Measurements from ENCODE around the gene FETUB. TPM values are rescaled to one million over a fixed set of nuclear protein-coding genes. Genes with fewer than 3 reads are reported as not detected.

FETUB gene
- total and polyA plus RNA-seq, 2 of the 8 experiments (the other 6 are each of a cell fraction or from before 2014, with no cell fraction given) = 0.15 TPM; not detected in 1

DNA sequence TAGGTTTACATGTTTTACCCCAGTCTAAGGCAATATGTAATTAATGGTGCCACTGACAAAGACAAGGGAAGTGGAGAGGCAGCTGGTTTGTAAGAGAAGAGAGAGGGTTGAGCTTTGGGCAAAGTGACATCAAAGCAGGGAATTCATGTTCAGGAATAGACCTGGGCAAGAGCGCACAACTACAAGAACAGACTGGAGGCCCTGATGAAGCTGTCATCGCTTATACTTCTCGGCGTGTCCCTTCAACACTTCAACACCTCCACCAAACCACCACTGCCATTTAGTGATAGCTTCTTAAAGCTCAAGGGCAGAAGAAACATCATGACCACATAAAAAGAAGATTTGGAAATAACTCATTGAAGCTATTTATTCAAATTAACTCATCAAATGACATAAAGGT lies 57.3 kb downstream of the FETUB start:
- ChIA-PET CTCF (ENCODE audit: partially characterized antibody) (interaction anchor here (1.1 kb wide), 1 partner anchor 83 kb away, joined by 5 read pairs; no protein-coding TSS in a partner anchor), POLR2A (ENCODE audit: partially characterized antibody) (interaction anchor here (1.2 to 1.6 kb wide), 2 partner anchors 91 to 93 kb away, joined by 3 read pairs; no protein-coding TSS in a partner anchor)
- H2BK5ac ChIP-seq (ENCODE audit: low read depth, low read length) = no peak overlapping the region
- peaks cover 0 to 7% (median 2%) of the 10 kb centered on the region in 4 experiments; a peak in 3 of 7 replicates for H3K4me1 ChIP-seq (replicated peaks in 1 of 4; ENCODE audit: control insufficient read depth in 3 of 4, insufficient read depth in 4 of 4, low read length in 3 of 4)
- no peak overlapping the region for H3K27ac ChIP-seq (ENCODE audit: low read depth, low read length)
- H2AK5ac ChIP-seq (ENCODE audit: low read depth, low read length) = no peak overlapping the region
- H4K20me1 ChIP-seq (replicated peaks in 1 of 2; ENCODE audit: control insufficient read depth in 1 of 2, insufficient read depth in 2 of 2, low read length in 2 of 2) = no peaks in the 10 kb centered on the region
- DNase-seq (ENCODE audit: low read depth in 1 of 2, low spot score in 2 of 2) (no peak), FAIRE-seq (no peak)
- no peak overlapping the region for H2BK15ac ChIP-seq (ENCODE audit: low read length)
- H3K27me3 ChIP-seq (replicated peaks in 1 of 4; ENCODE audit: control insufficient read depth in 3 of 4, extremely low read depth in 1 of 4, insufficient read depth in 3 of 4, low read length in 3 of 4) = no peaks in the 10 kb centered on the region
- WGBS, 2 experiments (ENCODE audit: extremely low coverage in 1 of 2, insufficient coverage in 1 of 2, insufficient read length in 1 of 2, insufficient replicate concordance in 2 of 2, low coverage in 1 of 2, low lambda C conversion rate in 2 of 2, missing lambda C conversion rate in 1 of 2) = 95% methylated on average over 4 of the region's 4 CpGs; no CpG with 5 or more reads in 1 of the 2 experiments
- no peak overlapping the region for H3K14ac ChIP-seq (ENCODE audit: insufficient read length)
- H3K56ac ChIP-seq (replicated peaks; ENCODE audit: insufficient read length, low read depth, low read length) = no peak overlapping the region
- no peak overlapping the region for H4K8ac ChIP-seq (ENCODE audit: extremely low read depth, insufficient read depth, low read length)
- H2AFZ ChIP-seq (ENCODE audit: low read length) = no peak overlapping the region
- H3K4me2 ChIP-seq (ENCODE audit: insufficient read depth in 1 of 2, low read depth in 2 of 2, low read length in 2 of 2) = no peak overlapping the region
- H3K23ac ChIP-seq (ENCODE audit: insufficient read length) = no peak overlapping the region
- no peak overlapping the region for H2BK20ac ChIP-seq (ENCODE audit: low read length)
- H3K79me1 ChIP-seq (ENCODE audit: low read depth, low read length) = no peaks in the 10 kb centered on the region
- no peak overlapping the region for H3K4me3 ChIP-seq (ENCODE audit: extremely low read depth in 1 of 4, insufficient read depth in 2 of 4, low read depth in 3 of 4, low read length in 4 of 4)
- H3K18ac ChIP-seq (ENCODE audit: extremely low read depth, low read length) = no peak overlapping the region
- no peaks in the 10 kb centered on the region for H3K23me2 ChIP-seq (ENCODE audit: low read depth, low read length)
- no peaks in the 10 kb centered on the region for H3K36me3 ChIP-seq (ENCODE audit: control insufficient read depth in 2 of 4, insufficient read depth in 4 of 4, low read length in 3 of 4)
- no peaks in the 10 kb centered on the region for H3K79me2 ChIP-seq (ENCODE audit: control insufficient read depth in 1 of 2, insufficient read depth in 2 of 2, low read length in 2 of 2)
- H2BK120ac ChIP-seq (replicated peaks; ENCODE audit: low read depth, low read length) = no peak overlapping the region
- H3K9ac ChIP-seq (replicated peaks in 1 of 4; ENCODE audit: extremely low read depth in 1 of 4, low read depth in 3 of 4, low read length in 3 of 4) = no peak overlapping the region
- no peak overlapping the region for H4K91ac ChIP-seq (replicated peaks; ENCODE audit: insufficient read length, low read length)
- no peak overlapping the region for H4K5ac ChIP-seq (ENCODE audit: insufficient read length, low read depth, low read length)
- H2BK12ac ChIP-seq (ENCODE audit: low read depth, low read length) = no peak overlapping the region
- no peak overlapping the region for H3K4ac ChIP-seq (replicated peaks; ENCODE audit: insufficient read length, low read depth, low read length)
- no peaks in the 10 kb centered on the region for H3K9me3 ChIP-seq (ENCODE audit: insufficient read depth in 2 of 2, low read depth in 1 of 2, low read length in 1 of 2)
- TF ChIP-seq SUZ12 (IDR thresholded peaks at IDR 0.05; ENCODE audit: low read length) = no peak
- TF ChIP-seq HDAC2 (IDR thresholded peaks at IDR 0.05; ENCODE audit: borderline replicate concordance in 1 of 2, low read depth in 2 of 2, low read length in 2 of 2) = no peak
- no peak for TF ChIP-seq GABPA (IDR thresholded peaks at IDR 0.05; ENCODE audit: borderline replicate concordance, insufficient read depth, low read length)
- no peak for TF ChIP-seq BACH1 (IDR thresholded peaks at IDR 0.05; ENCODE audit: low read length)
- TF ChIP-seq SRF (IDR thresholded peaks at IDR 0.05; ENCODE audit: low read depth, low read length) = no peak
- TF ChIP-seq POU5F1 (IDR thresholded peaks at IDR 0.05; ENCODE audit: low read depth, low read length) = no peak
- no peak for TF ChIP-seq MAFK (IDR thresholded peaks at IDR 0.05; ENCODE audit: low read depth, low read length)
- TF ChIP-seq EZH2 (IDR thresholded peaks at IDR 0.05; ENCODE audit: low read depth, low read length, severe bottlenecking) = no peak
- no peak for TF ChIP-seq PHF8 (conservative IDR thresholded peaks at IDR 0.05; ENCODE audit: low read depth, low read length)
- no peak for TF ChIP-seq RAD21 (IDR thresholded peaks at IDR 0.05 in 1 of 2, conservative IDR thresholded peaks at IDR 0.05 in 1 of 2; ENCODE audit: low read depth in 2 of 2, low read length in 2 of 2)
- TF ChIP-seq, protein P1, sequence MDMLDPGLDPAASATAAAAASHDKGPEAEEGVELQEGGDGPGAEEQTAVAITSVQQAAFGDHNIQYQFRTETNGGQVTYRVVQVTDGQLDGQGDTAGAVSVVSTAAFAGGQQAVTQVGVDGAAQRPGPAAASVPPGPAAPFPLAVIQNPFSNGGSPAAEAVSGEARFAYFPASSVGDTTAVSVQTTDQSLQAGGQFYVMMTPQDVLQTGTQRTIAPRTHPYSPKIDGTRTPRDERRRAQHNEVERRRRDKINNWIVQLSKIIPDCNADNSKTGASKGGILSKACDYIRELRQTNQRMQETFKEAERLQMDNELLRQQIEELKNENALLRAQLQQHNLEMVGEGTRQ (IDR thresholded peaks at IDR 0.05; ENCODE audit: low read length) = no peak
- no peak for TF ChIP-seq POLR2AphosphoS5 (IDR thresholded peaks at IDR 0.05; ENCODE audit: low read depth, low read length)
